Aorta (tissue), 5 donors: Measurements from ENCODE around the gene CD180. TPM values are rescaled to one million over a fixed set of nuclear protein-coding genes. Genes with fewer than 3 reads are reported as not detected.

ENCODE experiments used
- ATAC-seq: fragments of 200-7000 bp; cut with Tn5 transposase; one replicate; pipeline ENCODE4 v1.9.1; 2022; ENCODE audit warnings: moderate library complexity; ENCODE audit not compliant: low FRiP score
- DNase-seq, 2 donors: peaks; one replicate each; pipeline ENCODE4 v3.0.0-alpha.2; 2020
- H3K27ac ChIP-seq, 2 donors: one replicate each; pipeline ENCODE4 v1.5.1; 2013; ENCODE audit warnings: low read length in 2 of 2, mild to moderate bottlenecking in 2 of 2, moderate library complexity in 2 of 2, control low read depth in 1 of 2, inconsistent platforms in 1 of 2, low read depth in 1 of 2
- H3K27me3 ChIP-seq, 2 donors: one replicate each; pipeline ENCODE4 v1.6.1; 2013; ENCODE audit warnings: control low read depth in 1 of 2, low read length in 1 of 2, mild to moderate bottlenecking in 1 of 2, moderate library complexity in 1 of 2; ENCODE audit not compliant: insufficient read depth in 2 of 2, control insufficient read depth in 1 of 2
- H3K36me3 ChIP-seq, 2 donors: one replicate each; pipeline ENCODE4 v1.6.1; 2013; ENCODE audit warnings: control low read depth in 1 of 2, low read length in 1 of 2, mild to moderate bottlenecking in 1 of 2; ENCODE audit not compliant: insufficient read depth in 2 of 2, control insufficient read depth in 1 of 2
- H3K4me1 ChIP-seq, 2 donors: one replicate each; pipeline ENCODE4 v1.6.1; 2013; ENCODE audit warnings: low read length in 2 of 2, control low read depth in 1 of 2, mild to moderate bottlenecking in 1 of 2, moderate library complexity in 1 of 2; ENCODE audit not compliant: insufficient read depth in 2 of 2, control insufficient read depth in 1 of 2
- H3K4me3 ChIP-seq, 2 donors: one replicate each; pipeline ENCODE4 v1.5.1; 2013; ENCODE audit warnings: low read length in 2 of 2, control low read depth in 1 of 2, mild to moderate bottlenecking in 1 of 2
- H3K9me3 ChIP-seq: one replicate; pipeline ENCODE4 v1.6.1; 2013; ENCODE audit warnings: mild to moderate bottlenecking, low read length; ENCODE audit not compliant: control insufficient read depth
- WGBS, 2 donors: extraction: QIAGEN DNeasy Blood & Tissue Kit; methylation state at CpG; one replicate each; pipeline ENCODE4 v1.1.7; 2013; 5-methylcytosine and 5-hydroxymethylcytosine counted together
- intact Hi-C, 2 donors: fragments of 100-400 bp; cut with DNase I; formaldehyde crosslinking; loops; one replicate each; pipeline versions ENCODE4 v1.14.2 to v1.15.0; 2022
- polyA plus RNA-seq, 2 donors: library from polyadenylated mRNA; stranded (reverse); fragments of 200-250 nt; gene quantifications; one replicate each; pipeline ENCODE4 v1.2.3, GENCODE V29; 2013
- total RNA-seq, 2 donors: library from RNA; stranded (reverse); fragmentation: NEBNext Ultra II Directional; extraction: Animal tissue kit (Norgen Biotek cat#: 25700); gene quantifications; one replicate each; pipeline ENCODE4 v1.2.1, GENCODE V29; 2021
- donor health status: healthy with polysubstance abuse.
- donor health status: Bipolar disorder and iron deficiency.
- donor health status: DM: no; HTN: no; CAD: no.
- donor health status: DM: no; HTN: no; CAD: no.
- donor health status: DM: yes; HTN: yes; CAD: no.

Gene CD180
- total and polyA plus RNA-seq, 4 donors, result 0.18 to 3.0 (median 1.5) TPM

DNA sequence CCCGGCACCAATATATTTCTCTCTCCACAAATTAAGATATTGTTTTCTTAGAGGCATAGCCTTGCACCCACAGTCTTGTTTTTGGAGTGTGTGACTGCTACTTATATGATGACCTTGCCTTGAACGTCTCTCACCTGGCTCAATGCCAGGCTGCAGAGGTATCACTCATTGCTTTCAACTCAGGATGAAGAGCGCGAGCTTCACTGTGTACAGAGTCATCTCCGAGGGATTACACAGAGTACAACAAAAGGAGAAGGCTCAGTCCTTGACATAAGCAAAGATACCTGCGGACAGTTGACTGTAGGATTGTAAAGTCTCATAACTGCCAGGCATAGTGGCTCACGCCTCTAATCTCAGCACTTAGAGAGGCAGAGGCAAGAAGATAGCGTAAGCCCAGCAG is 53.8 kb downstream of the CD180 start:
- 87 to 89% methylated on average over 8 of the region's 8 CpGs for WGBS, 2 donors
- H3K27me3 ChIP-seq, result no peaks in the 10 kb centered on the region
- intact Hi-C loops, result no loop called here
- no peak for ATAC-seq
- H3K36me3 ChIP-seq, result peaks cover 16 to 20% of the 10 kb centered on the region in 2 donors
- peaks cover 0 to 2% of the 10 kb centered on the region in 2 donors for H3K4me1 ChIP-seq
- no peak overlapping the region for H3K27ac ChIP-seq
- H3K9me3 ChIP-seq, result no peaks in the 10 kb centered on the region
- no peak for DNase-seq
- no peak overlapping the region for H3K4me3 ChIP-seq

GRCh38 chr5:67141644-67142043 is 55.0 kb downstream of the CD180 start:
- Histone ChIP-seq H3K9me3 (no peaks in the 10 kb centered on the region), H3K36me3 (peaks cover 16 to 19% of the 10 kb centered on the region in 2 donors), H3K27ac (no peak overlapping the region), H3K4me3 (no peak overlapping the region), H3K4me1 (no peaks in the 10 kb centered on the region), H3K27me3 (no peaks in the 10 kb centered on the region)
- intact Hi-C loops, result no loop called here
- no peak for ATAC-seq
- no peak for DNase-seq

- Histone ChIP-seq H3K27me3 (no peaks in the 10 kb centered on the region), H3K27ac (no peak overlapping the region), H3K36me3 (peaks cover 12 to 17% of the 10 kb centered on the region in 2 donors), H3K4me1 (no peaks in the 10 kb centered on the region), H3K9me3 (no peaks in the 10 kb centered on the region), H3K4me3 (no peak overlapping the region)
- no peak for DNase-seq
- ATAC-seq, result no peak
- intact Hi-C loops, result no loop called here
- WGBS, 2 donors, result 92 to 95% methylated on average over 4 of the region's 4 CpGs
Measured at GRCh38 chr5:67140413-67140812, 56.2 kb downstream of the CD180 start.

- peaks cover 4 to 14% of the 10 kb centered on the region in 2 donors for H3K36me3 ChIP-seq
- ATAC-seq (no peak), DNase-seq (no peak)
- H3K27me3 ChIP-seq, result no peaks in the 10 kb centered on the region
- H3K27ac ChIP-seq, result no peak overlapping the region
- no peaks in the 10 kb centered on the region for H3K4me1 ChIP-seq
- no peaks in the 10 kb centered on the region for H3K9me3 ChIP-seq
- H3K4me3 ChIP-seq, result no peak overlapping the region
- WGBS, 2 donors, result 82 to 85% methylated on average over 5 of the region's 5 CpGs
- intact Hi-C loops, result no loop called here
Measured at GRCh38 chr5:67139030-67139429, 57.6 kb downstream of the CD180 start.

GRCh38 chr5:67135381-67135984 is 61.1 kb downstream of the CD180 start:
- ATAC-seq (no peak), DNase-seq (no peak)
- Histone ChIP-seq H3K27me3 (no peaks in the 10 kb centered on the region), H3K27ac (no peak overlapping the region), H3K4me1 (no peaks in the 10 kb centered on the region), H3K36me3 (peaks cover 3 to 5% of the 10 kb centered on the region in 2 donors), H3K4me3 (no peak overlapping the region), H3K9me3 (no peaks in the 10 kb centered on the region)
- intact Hi-C loops, result no loop called here
- WGBS, 2 donors, result 85 to 87% methylated on average over 6 of the region's 6 CpGs

DNA sequence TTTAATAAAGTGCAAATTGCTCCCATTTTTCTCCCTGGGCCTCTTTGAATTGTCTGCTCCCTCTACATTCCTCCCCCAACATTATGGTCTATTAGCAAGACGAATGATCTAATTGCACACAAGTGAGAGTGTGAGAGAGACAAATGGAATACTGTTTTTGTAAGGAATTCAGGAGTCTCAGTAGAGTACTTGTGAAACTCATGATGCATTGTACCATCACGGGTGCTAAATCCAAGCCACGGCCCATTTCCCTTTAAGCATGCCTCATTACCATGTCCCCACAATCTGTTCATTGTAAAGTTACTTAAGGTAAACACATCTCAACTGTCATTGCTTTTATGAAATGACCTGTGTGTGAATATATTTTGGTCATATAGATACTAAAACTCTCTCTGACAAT is 62.8 kb downstream of the CD180 start:
- Histone ChIP-seq H3K36me3 (peaks cover 2 to 8% of the 10 kb centered on the region in 2 donors), H3K9me3 (no peaks in the 10 kb centered on the region), H3K4me1 (no peaks in the 10 kb centered on the region), H3K27ac (no peak overlapping the region), H3K27me3 (no peaks in the 10 kb centered on the region), H3K4me3 (no peak overlapping the region)
- ATAC-seq, result no peak
- DNase-seq, result no peak
- WGBS, 2 donors, result 68 to 80% methylated on average over 3 of the region's 3 CpGs
- intact Hi-C loops, result no loop called here

- Histone ChIP-seq H3K9me3 (no peaks in the 10 kb centered on the region), H3K4me1 (no peaks in the 10 kb centered on the region), H3K36me3 (peaks cover 2 to 8% of the 10 kb centered on the region in 2 donors), H3K27me3 (no peaks in the 10 kb centered on the region), H3K27ac (no peak overlapping the region), H3K4me3 (no peak overlapping the region)
- WGBS, 2 donors, result 47 to 48% methylated on average over 2 of the region's 2 CpGs
- intact Hi-C loops, result no loop called here
- no peak for DNase-seq
- ATAC-seq, result no peak
Measured at GRCh38 chr5:67133217-67133616, 63.4 kb downstream of the CD180 start.

DNA sequence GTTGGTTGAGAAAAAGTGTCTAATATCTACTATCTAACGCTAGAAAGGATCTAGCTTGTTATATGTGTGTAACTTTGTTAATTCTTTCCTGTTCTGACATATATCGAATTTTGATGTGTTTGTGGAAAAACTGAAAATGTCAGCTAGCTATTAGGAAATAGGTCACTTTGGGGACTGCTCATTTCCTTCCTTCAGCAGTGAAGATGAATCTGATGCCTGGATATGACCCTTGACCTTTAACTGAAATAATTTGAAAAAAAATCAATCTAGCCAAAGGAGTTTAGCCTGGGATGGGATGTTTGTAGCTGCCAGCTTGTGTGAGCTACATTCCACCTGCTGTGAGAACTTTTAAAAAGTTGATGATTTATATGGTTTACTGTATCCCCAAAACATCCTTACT is 66.8 kb downstream of the CD180 start:
- ATAC-seq, result no peak
- H3K36me3 ChIP-seq, result peaks cover 0 to 8% of the 10 kb centered on the region in 2 donors
- H3K27me3 ChIP-seq, result no peaks in the 10 kb centered on the region
- no peaks in the 10 kb centered on the region for H3K9me3 ChIP-seq
- no peak overlapping the region for H3K27ac ChIP-seq
- intact Hi-C loops, result no loop called here
- no peaks in the 10 kb centered on the region for H3K4me1 ChIP-seq
- H3K4me3 ChIP-seq, result no peak overlapping the region
- DNase-seq, result no peak
- 96% methylated on average over 2 of the region's 2 CpGs for WGBS, 2 donors
